ENCODE data around the gene ACTC1.

The ACTC1 gene

DNA sequence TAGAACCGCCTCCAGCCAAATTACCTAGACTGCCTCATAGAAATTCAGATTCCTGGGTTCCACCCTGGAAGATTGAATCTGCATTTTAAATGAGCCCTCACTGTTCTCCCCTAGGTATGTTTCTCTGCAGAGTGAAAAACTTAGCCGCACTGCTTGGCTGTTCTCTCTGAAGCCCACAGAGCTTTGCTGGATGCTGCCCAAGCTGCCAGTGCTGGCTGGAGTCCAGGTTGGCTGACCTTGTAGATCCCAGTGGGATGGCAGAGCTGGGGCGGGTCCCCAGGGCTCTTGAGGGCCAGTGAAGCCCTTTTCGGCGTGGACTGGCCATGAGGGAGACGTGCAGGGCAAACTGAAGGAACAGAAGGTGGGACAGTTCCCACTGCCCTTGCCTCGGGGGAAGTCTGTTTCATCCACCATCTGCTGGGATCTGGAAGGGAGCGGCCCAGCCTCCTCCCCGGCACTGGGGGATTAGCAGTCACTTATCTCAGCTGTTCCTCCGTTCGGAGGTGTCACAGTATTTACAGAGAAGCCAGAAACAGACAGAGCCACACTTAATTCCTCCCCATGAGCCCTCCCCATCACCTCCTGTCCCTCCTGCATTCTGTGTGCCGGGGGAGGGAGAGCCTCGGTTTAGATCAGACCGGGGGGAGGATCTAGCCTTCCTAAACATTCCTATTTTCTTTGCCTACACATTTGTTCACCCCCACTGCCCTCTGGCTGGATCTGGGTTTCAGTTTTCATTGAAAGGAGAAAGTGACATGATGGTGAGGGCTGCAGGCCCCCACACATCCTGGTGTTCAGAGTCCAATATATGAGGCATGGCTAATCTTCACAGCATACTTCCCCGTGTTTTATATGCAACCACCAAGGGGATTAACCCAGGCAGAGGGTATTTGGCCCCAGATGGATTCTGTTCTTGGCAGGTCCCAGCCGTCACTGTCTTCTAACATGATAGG lies 4.1 kb upstream of the ACTC1 start:
- DNase-seq: no peak

DNA sequence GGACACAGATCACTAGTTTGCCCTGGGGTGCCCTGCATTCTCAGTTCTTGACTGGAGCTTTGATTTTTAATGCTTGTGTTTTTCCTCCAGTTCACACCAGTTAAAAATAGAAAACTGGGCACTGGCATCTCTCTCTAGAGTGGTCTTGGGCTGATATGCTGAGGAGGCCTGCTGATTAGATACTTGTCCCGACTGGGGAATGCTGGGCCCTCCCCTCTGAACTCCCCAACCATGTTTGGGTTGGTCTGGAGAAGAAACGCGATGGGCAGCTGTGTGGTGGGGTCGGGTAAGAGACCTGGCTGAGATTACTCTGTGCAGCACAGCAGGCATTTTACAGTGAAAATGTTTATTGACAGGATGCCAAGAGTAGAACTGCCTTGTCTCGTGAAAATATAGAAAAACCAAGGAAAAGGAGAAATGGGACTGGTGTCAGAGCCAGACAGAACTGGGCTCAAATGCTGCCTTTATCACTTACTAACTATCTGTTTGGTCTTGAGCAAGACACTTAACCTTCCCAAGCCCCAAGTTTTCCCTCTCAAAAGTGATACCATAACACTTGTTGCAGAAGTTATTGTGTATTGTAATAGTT lies 1.6 kb upstream of the ACTC1 start:
- no peak for DNase-seq

DNA sequence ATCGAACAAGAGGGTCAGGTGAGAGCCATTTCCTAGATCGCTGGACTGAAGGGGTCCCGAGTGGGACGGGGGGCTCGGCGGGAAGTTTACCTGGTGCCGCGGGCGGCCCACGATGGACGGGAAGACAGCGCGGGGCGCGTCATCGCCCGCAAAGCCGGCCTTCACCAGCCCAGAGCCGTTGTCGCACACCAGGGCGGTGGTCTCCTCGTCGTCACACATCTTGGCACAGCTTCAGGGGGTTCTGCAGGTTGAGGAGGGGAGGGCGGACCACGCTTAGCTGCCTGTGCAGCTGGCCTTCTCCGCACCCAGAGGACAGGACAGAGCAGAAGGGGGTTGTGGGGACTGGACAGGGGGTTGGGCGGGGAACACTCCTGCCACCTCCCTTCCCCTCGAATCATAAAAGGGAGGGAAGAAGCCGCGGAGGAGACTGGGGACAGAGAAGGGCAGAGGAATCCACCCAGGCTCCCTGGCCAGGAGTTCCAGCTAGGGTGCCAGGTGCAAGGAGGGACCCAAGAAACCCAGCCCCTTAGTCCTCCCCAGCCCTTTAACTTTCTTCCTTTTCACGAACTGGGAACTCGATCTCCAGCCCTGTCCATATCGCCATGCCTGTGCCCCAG lies 651 bp downstream of the ACTC1 start:
- DNase-seq: no peak

DNA sequence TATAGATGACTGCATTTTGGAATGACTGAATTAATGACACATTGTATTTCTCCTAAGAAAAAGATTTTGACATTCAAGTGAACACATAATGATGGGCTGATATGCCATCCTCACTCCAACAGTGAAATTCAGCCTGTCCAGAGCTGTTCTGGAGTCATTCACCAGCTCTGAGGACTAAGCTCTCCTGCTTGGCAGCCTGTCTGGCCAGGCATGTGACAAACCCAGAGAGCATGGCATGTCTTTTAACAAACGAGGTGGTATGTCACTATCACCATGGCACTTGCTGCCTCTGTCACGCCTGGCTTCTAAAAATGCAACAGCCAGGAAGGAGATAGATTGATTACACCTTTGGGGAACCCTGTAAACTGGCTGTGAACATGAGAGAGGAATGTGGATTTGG lies 1.4 kb downstream of the ACTC1 start:
- no peak for DNase-seq

DNA sequence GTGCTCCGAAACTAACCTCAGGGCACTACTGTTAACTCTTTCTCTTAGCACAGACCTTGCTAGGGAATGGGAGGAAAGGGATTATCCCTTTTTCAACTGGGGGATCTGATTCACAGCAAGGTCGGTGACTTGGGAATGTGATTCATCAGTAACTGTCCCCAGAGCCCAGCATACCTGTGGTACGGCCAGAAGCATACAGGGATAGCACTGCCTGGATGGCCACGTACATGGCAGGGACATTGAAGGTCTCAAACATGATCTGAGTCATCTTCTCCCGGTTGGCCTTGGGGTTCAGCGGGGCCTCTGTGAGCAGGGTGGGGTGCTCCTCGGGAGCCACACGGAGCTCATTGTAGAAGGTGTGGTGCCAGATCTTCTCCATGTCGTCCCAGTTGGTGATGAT lies 2.3 kb downstream of the ACTC1 start:
- DNase-seq: no peak

DNA sequence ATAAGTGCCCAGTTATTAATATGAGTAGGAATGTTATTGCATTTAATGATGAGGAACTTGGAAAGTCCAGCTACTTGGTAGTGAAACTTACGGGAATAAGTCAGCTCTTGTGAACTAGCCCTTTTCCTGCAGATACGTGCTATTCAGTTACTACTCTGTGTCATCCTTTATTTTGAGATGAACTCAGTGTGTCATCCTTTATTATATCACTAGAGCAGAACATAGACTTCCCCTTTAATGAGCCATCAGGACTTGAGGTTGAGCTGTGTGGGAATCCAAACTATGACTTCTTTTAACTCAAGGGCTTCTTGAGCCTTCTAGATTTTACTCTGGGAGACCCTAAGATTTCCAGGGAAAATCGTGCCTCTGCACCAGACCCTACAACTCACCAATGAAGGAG lies 3.6 kb downstream of the ACTC1 start:
- no peak for DNase-seq

DNA sequence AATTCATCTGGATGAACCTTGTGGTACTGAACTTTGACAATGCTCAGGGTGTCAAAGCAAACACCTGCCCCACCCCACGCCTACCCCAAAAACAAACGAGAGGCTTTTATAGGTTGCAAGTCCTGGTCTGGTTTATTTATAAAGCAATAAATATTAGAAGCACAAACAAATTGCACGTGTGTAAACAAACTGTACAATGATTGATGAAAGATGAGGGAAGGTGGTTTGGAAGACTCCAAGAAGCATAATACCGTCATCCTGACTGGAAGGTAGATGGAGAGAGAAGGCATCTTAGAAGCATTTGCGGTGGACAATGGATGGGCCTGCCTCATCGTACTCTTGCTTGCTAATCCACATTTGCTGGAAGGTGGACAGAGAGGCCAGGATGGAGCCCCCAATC lies 5.2 kb downstream of the ACTC1 start:
- no peak for DNase-seq

DNA sequence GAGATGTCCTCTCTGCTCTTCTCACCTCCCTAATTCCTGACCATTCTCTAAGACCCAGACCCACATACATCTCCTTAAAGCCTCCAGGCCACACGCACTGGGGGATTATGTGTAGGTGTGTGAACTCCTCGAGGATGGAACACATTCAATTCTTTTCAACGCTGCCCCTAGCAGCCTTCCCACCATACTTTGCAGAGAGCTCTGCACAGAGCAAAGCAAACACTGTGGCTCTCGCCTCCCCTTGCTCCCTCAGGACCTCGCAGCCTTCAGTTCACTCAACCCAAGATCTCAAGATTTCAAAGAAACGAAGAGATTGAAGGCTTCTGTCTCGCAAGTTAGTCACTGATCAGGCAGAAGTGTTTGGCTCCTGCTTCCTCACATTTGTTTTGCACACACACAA lies 6.0 kb downstream of the ACTC1 start:
- no peak for DNase-seq

DNA sequence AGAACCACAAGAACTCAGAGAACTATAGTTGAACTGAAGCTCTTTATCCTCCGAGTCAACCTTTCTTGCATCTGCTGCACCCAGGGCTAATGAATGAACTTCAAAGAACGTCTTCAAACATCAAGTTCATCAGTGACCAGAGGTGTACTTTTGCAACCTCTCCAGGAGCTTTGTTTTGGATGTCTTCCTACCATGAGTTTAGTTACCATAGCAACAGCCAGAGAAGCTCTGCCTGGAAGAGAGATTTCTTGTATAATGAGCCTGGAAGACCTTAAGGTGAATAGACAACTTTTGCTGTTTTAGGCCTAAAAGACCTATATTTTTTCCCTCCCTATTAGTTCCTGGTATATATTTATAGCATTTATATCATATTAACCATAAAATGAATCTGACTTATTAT lies 9.1 kb downstream of the ACTC1 start:
- no peak for DNase-seq

DNA sequence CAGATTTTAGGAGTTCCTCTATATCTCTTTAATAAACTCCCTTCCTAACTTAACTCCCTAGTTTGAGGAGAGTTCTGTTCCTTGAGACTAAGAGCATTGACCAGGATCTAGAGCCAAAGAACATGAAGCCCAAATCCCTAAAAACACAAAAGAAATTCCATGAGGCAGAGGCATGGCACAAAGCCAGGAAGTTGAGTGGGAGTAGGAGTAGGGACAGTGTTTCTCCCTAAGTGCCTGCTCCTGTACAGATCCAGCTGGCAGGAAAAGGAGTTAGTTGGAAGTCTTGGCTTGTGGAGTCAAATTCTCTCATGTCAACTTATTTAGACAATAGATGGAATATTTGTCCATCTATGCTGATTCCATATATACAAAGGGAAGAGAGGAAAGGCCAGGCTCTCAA lies 11.4 kb downstream of the ACTC1 start:
- DNase-seq: no peak

DNA sequence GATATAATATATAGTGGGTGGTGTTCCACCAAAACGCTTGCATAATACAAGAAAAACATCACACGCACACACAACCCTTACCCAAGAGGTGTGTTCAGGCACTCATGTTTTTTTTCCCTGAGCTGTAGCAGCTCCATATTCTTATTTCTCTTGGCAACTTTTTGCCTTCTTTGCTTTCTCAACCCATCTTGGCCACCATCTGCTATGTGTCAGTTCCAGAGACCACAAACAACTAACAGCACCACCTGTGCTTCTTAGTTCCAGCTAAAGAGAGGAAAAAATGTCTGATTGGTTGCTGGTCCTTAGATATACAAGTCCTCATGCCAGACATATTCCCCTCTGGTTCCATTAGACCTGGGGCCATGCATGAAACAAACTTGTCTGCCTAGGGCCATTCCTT lies 11.9 kb downstream of the ACTC1 start:
- DNase-seq: no peak

DNA sequence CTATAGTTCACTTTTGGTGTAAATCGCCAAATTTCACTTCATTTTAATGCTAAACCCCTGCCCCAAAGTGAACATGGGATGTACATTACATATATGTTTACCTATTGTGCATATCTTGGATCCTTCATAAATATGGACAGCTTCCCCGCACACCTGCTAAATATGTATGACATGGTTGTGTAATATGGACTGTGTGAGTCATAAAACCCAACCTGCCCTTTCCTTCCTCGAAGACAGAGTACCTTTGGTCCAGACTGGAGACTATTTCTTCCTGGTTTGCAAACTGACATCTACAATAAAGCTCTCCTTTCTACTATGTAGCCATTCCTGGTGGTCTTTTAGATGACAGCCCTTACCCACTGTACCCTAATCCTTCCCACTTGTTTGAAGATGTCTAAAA lies 12.4 kb downstream of the ACTC1 start:
- DNase-seq: no peak

DNA sequence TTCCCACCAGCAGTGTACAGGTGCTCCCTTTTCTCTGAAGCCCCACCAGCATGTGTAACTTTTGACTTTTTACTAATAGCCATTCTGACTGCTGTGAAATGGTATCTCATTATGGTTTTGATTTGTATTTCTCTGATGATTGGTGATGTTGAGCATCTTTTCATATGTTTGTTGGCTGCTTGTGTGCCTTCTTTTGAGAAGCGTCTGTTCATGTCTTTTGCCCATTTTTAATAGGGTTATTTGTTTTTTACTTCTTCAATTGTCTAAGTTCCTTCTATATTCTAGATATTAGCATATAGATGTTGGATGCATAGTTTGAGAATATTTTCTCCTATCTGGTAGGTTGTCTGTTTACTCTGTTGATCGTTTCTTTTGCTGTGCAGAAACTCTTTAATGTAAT lies 14.6 kb downstream of the ACTC1 start:
- DNase-seq: no peak

DNA sequence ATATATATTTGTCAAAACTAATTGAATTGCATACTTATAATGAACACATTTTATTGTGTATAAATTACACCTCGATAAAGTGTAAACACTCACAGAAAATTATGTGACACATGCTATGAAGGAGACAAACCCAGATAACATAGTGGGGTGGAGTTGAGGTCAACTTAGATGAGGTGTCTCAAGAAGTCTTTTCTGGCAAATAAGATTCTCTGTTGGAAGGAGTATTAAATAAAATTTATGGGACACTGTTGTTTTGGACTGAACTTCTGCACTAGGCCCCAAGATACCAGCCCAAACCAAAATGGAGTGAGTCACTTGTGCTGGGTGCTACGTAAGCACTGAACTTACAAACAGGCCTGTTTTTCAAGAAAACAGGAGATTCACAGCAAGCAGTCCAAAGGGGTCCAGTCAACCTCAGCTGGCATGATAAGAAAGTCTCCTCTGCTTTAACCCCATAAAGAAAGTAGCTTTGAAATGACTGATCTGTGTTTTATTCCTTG lies 18.7 kb downstream of the ACTC1 start:
- no peak for DNase-seq

DNA sequence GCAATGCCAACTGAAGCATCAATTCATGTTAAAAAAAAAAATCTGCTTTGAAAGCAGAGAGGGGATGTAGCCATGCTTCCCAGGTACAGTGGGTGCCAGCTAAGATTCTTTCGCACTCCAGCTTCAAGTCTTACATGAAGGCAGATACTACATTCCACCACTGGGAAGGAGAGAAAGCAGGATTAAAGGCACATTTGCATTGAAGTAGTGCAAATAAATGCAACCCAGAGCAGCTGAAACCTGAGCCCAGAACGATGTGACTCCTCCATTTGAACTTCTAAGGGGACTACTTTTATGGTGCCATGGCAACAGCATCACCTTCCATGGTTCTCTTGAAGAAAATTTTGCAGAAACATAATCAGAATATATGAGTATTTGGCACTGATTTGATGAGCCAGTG lies 21.4 kb downstream of the ACTC1 start:
- no peak for DNase-seq

DNA sequence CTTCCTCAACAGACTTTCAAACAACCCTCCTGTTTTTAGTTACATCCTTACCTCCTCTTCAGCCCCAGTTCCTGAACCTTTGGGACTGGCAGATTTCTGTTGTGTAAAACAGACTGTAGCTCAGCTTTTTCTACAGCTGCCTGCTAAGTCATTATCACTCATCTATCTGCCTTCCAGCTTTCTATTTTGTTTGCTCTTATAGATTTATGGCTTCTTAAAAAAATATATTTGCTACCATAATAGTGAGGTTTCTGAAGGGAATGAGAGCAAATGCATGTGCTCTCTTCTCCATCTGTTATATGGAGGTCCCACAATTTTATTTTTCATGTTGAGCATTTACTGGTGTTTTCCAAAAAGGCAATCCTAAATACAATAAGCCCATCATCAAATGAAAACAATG lies 22.3 kb downstream of the ACTC1 start:
- DNase-seq: no peak

DNA sequence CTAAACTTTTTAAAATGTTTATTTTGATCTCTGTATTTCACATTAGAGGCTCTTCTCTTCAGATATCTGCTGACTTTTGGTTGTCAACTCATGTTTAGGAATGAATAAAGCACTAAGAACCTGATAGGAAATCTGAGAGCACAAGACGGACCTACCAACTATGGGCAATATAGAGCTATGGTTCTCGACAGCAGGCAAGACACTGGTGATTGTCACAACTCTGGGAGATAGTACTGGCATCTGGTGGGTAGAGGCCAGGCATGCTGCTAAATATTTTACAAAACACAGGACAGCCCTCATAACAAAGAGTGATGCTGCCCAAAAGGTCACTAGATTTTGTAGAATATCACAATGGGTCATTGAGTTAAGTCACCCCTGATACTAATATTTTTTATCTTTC lies 23.0 kb downstream of the ACTC1 start:
- DNase-seq: no peak

DNA sequence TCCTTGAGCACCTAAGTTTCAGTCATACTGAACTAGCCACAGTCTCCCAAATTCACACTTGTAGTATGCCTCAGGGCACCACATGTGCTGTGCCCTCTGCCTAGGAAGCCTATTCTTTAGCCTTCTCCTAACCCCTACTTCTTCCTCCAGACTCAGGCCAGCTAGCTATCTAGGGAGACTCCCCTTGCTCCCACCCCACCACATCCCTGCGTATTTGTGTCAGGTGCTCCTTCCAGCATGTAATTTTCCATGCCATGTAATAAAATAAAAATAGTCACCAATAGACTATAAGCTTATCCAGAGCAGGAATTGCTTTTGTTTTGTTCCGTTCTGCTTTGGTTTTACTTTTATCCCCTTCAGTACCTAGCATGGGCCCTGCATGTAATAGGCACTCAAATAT lies 25.6 kb downstream of the ACTC1 start:
- DNase-seq: no peak

DNA sequence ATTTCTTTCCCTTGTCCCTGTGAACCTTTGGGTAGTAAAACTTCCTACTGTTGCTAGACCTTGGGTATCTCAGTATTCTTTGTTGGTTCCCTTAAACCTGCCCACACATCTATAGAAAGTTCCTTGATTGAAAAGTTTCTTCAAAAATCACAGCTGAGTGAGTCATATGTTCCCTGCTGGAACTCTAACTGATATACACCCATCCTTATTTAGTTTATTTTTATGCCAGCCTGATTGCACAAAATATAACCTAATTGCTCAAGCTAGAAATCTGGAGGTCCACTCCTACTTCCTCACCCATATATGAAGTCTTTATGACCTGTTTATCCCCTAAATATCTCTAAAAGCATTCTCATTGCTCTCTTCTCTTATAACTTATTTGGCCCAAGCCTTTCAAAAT lies 26.8 kb downstream of the ACTC1 start:
- DNase-seq: no peak

DNA sequence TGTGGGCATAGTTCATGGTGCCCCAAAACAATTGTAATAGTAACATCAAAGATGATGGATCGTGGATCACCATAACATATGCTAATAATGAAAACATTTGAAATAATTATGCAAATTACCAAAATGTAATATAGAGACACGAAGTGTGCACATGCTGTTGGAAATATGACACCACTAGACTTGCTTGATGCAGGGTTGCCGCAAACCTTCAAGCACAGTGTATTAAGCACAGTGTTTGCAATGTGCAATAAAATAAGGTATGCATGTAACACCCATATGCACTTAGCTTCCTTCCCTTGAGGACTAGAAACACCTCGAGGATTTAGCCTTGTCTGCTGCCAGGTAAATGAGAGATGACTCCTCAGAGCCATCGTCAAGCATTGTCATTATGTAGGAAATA lies 29.6 kb downstream of the ACTC1 start:
- no peak for DNase-seq

DNA sequence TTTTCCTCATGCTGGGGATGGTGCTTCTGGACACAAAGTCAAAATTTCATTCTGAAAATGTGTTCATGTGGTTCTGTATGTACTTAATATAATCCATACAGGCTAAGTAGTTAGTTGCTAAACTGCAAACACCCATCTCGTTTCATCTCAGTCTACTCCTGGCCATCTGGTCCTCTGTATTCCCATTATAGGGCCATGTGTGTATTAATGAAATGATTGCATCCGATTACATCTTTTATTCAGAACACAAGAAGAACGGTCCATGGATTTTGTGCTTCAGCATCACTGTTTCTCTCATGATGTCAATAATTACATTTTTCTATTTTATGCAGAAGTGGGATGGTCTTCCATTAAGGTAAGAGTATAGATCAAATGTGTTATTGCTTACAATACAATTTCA lies 34.4 kb downstream of the ACTC1 start:
- no peak for DNase-seq

DNA sequence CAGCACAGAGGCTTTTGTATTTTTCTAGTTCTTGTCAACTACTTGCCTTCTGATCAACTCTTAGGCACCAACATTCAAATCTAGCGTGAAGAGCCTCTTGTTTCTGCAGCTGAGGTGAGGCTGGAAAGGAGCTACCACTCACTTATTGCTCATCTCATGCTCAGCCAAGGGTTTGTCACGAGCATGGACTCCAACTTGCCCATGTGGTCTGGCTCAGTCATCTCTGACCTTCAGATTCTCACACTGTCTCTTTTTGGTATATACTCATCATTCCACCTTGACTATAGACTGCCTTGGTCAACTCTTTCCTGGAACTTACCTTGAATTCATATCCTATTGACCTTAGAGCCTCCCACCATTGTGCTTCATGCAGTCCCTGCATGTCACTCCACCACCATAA lies 35.4 kb downstream of the ACTC1 start:
- DNase-seq: no peak

DNA sequence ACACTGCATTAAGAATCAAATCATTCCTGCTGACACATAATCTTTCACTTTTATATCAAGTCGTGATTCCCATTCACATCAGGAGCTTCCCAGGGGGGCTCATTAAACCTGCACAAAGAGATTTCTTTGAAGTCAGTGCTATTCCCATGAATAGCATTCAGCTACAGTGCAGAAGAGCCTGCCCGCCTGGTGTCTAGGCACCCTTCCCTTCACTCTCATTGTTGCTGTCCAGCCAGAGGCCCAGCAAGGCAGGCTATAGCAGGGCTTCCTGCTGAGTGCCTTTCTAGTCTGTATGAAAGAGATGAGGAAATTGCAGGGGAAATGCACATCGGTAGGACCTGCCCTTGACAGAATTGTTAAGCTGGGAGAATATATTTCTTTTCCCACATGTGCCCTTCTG lies 36.0 kb downstream of the ACTC1 start:
- no peak for DNase-seq

DNA sequence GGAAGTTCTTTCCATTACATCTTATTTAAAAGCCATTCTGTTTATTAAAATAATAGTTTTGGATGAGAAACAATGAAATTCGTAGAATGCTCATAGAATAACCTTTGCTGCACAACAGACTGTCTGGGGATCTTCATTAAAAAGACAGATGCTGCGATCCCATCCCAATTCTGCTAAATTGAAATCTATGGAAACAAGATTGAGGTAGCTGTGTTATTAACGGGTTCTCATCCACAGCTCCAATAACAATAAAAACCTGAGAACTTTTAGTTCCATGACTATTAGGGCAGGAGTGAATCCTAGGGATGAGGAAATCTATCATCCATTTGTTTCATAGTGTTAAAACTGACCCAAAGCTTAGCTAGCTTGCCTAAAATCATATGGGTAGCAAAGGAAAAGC lies 38.1 kb downstream of the ACTC1 start:
- no peak for DNase-seq

Measured in CD4-positive, alpha-beta T cell treated with Interleukin-17A for 4 hours (primary cell).